MCF 10A (cell line): ENCODE results near the gene FSCN2. TPM values are rescaled to one million over a fixed set of nuclear protein-coding genes. Genes with fewer than 3 reads are reported as not detected.

Experiments used
- BruUV-seq: library from RNA; stranded (reverse); fragments of 400-500 nt; replicated peaks from 2 replicates; lab custom pipeline; 2021; lab: Mats Ljungman, UMichigan
- CTCF ChIA-PET: fragments of 300-600 bp; sonication (Branson Sonifier 250); formaldehyde crosslinking; extraction: SDS; loops from one replicate; lab custom pipeline; 2021; ENCODE audit warnings: antibody characterized with exemption, inconsistent platforms; lab: Yijun Ruan, JAX
- POLR2A ChIA-PET: fragments of 300-600, 350-650 bp; sonication (Branson Sonifier 250); formaldehyde crosslinking; extraction: SDS; loops from one replicate; lab custom pipeline; 2020; ENCODE audit warnings: antibody characterized with exemption, inconsistent platforms; lab: Yijun Ruan, JAX
- DNase-seq: peaks from one replicate; pipeline ENCODE4 v3.0.0-alpha.2; 2018; ENCODE audit not compliant: unreplicated experiment
- H3K27ac Mint-ChIP-seq: one replicate; pipeline ENCODE4 v1.8.0; 2022; ENCODE audit warnings: mild to moderate bottlenecking, low read depth, mixed read lengths; ENCODE audit not compliant: unreplicated experiment
- H3K27me3 Mint-ChIP-seq: one replicate; pipeline ENCODE4 v1.8.0; 2022; ENCODE audit warnings: mixed read lengths; ENCODE audit not compliant: insufficient read depth, unreplicated experiment
- H3K36me3 Mint-ChIP-seq: one replicate; pipeline ENCODE4 v1.8.0; 2022; ENCODE audit warnings: mild to moderate bottlenecking, moderate library complexity, mixed read lengths; ENCODE audit not compliant: insufficient read depth, unreplicated experiment
- H3K4me1 Mint-ChIP-seq: one replicate; pipeline ENCODE4 v1.8.0; 2022; ENCODE audit warnings: mixed read lengths; ENCODE audit not compliant: insufficient read depth, unreplicated experiment
- H3K4me3 Mint-ChIP-seq: one replicate; pipeline ENCODE4 v1.8.0; 2022; ENCODE audit warnings: mild to moderate bottlenecking, moderate library complexity, mixed read lengths; ENCODE audit not compliant: unreplicated experiment
- H3K9me3 Mint-ChIP-seq: one replicate; pipeline ENCODE4 v1.8.0; 2022; ENCODE audit warnings: mixed read lengths; ENCODE audit not compliant: unreplicated experiment
- intact Hi-C: fragments of 100-400 bp; cut with micrococcal nuclease; formaldehyde crosslinking; loops from 2 replicates; pipeline ENCODE4 v1.14.1; 2022
- total RNA-seq: library from RNA; stranded (reverse); gene quantifications from 2 replicates; pipeline ENCODE4 v1.2.3, GENCODE V29; 2022
- TF ChIP-seq, protein P1 (sequence below): fragments of 200-600 bp; IDR thresholded peaks from one replicate; pipeline ENCODE4 v1.8.0; 2022; ENCODE audit warnings: antibody characterized with exemption, mild to moderate bottlenecking; ENCODE audit not compliant: unreplicated experiment

The FSCN2 gene
- total RNA-seq, 1 experiment from 2014 or later = not detected

DNA sequence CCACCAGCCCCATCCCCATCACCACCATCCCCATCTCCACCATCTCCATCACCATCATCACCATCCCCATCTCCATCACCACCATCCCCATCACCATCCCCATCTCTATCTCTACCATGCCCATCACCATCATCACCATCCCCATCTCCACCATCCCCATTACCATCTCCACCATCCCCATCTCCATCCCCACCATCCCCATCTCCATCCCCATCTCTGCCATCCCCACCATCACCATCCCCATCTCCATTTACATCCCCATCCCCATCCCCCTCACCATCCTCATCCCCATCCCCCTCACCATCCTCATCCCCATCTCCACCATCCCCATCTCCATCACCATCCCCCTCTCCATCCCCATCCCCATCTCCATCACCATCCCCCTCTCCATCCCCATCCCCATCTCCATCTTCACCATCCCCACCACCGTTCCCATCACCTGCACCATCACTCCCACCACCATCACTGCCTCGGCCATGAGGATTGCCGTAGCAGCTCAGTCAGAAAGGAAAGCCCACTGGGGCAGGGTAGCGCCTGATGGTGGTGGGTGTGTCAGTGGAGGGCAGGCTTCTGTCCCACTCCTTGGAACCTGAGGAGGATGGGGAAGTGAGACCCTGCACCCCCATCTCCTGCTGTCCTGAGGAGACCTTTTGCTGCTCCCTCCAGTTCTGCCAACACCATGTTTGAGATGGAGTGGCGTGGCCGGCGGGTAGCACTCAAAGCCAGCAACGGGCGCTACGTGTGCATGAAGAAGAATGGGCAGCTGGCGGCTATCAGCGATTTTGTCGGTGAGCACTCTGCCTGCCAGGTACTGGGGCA is 7.5 kb downstream of the FSCN2 start:
- no peaks in the 10 kb centered on the region for H3K36me3 Mint-ChIP-seq
- H3K27ac Mint-ChIP-seq = no peak overlapping the region
- no TSS peak for BruUV-seq
- intact Hi-C loops = no loop called here
- TF ChIP-seq, protein P1, sequence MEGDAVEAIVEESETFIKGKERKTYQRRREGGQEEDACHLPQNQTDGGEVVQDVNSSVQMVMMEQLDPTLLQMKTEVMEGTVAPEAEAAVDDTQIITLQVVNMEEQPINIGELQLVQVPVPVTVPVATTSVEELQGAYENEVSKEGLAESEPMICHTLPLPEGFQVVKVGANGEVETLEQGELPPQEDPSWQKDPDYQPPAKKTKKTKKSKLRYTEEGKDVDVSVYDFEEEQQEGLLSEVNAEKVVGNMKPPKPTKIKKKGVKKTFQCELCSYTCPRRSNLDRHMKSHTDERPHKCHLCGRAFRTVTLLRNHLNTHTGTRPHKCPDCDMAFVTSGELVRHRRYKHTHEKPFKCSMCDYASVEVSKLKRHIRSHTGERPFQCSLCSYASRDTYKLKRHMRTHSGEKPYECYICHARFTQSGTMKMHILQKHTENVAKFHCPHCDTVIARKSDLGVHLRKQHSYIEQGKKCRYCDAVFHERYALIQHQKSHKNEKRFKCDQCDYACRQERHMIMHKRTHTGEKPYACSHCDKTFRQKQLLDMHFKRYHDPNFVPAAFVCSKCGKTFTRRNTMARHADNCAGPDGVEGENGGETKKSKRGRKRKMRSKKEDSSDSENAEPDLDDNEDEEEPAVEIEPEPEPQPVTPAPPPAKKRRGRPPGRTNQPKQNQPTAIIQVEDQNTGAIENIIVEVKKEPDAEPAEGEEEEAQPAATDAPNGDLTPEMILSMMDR = no peak
- H3K27me3 Mint-ChIP-seq = no peaks in the 10 kb centered on the region
- no peaks in the 10 kb centered on the region for H3K9me3 Mint-ChIP-seq
- no peak overlapping the region for H3K4me3 Mint-ChIP-seq
- H3K4me1 Mint-ChIP-seq = no peaks in the 10 kb centered on the region
- CTCF ChIA-PET = interaction anchor here (1.0 kb wide), 1 partner anchor 283 kb away, joined by 3 read pairs; no protein-coding TSS in a partner anchor
- no peak for DNase-seq
- POLR2A ChIA-PET = no interaction called here

DNA sequence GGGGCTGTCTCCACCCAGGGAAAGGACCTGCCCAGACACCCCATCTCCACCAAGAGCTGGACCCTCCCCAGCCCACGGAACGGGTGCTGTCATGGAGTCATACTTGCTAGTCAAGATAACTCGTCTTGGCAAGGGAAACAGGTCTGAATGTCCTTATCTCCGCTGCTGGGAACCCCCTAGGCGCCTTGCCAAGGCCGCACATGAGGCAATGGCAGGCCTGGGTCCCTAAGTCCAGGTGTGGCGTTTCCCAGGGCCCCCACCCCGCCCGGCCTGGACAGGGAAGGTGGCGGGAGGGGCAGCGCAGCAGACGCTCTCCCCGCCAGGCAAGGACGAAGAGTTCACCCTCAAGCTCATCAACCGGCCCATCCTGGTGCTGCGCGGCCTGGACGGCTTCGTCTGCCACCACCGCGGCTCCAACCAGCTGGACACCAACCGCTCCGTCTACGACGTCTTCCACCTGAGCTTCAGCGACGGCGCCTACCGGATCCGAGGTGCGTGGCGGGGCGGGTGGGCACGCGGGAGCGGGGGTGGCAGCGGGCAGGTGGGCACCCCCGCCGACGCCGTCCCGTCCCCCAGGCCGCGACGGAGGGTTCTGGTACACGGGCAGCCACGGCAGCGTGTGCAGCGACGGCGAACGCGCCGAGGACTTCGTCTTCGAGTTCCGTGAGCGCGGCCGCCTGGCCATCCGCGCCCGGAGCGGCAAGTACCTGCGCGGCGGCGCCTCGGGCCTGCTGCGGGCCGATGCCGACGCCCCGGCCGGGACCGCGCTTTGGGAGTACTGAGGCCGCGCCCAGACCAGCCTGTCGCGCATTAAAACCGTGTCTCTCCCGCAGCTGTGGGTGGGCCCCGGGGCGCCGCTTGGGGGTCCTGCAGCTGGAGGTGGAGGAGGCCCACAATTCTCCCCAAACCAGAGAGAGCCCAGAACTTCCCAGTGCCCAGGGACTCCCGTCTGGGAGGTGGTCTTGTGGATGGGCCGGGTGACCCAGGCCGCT is 8.4 kb downstream of the FSCN2 start:
- no peaks in the 10 kb centered on the region for H3K27me3 Mint-ChIP-seq
- CTCF ChIA-PET = interaction anchor here (0.6 to 1.0 kb wide), 2 partner anchors 84 to 284 kb away, joined by 3 read pairs; no protein-coding TSS in a partner anchor
- no peaks in the 10 kb centered on the region for H3K4me1 Mint-ChIP-seq
- H3K27ac Mint-ChIP-seq = no peak overlapping the region
- BruUV-seq = no TSS peak
- TF ChIP-seq, protein P1 = no peak
- H3K4me3 Mint-ChIP-seq = no peak overlapping the region
- no peaks in the 10 kb centered on the region for H3K36me3 Mint-ChIP-seq
- intact Hi-C loops = no loop called here
- DNase-seq = no peak
- POLR2A ChIA-PET = no interaction called here
- H3K9me3 Mint-ChIP-seq = no peaks in the 10 kb centered on the region

DNA sequence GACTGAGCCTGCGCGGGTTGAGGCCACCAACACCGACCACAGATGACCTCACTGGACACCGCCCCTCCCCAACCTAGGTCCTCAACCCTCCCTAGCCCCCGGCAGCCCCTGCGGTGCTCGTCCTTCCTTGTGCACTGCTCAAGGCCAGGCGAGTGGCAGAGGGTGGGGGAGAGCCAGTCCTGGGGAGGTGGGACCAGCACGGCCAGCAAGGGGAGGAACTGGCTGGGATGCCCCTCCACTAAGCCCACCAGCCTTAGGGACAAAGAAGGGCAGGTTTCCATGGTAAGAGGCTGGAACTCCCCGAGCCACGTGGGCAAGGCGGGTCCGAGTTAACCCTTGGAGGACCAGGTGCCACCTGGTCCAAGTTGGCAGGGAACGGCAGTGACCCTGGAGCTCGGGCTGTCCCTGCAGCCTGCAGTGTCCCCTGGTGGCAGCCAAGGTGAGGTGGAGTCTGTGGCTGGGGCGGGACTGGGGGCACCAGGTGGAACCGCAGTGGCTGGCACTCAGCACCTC is 9.2 kb downstream of the FSCN2 start:
- Mint-ChIP-seq H3K9me3 (no peaks in the 10 kb centered on the region), H3K4me3 (no peak overlapping the region), H3K4me1 (no peaks in the 10 kb centered on the region), H3K36me3 (peaks cover 2% of the 10 kb centered on the region), H3K27ac (no peak overlapping the region), H3K27me3 (no peaks in the 10 kb centered on the region)
- TF ChIP-seq, protein P1 = peak; percentile 45
- peak; percentile 25 for DNase-seq
- intact Hi-C loops = no loop called here
- POLR2A ChIA-PET = no interaction called here
- no TSS peak for BruUV-seq
- CTCF ChIA-PET = no interaction called here
